HG03103 (cell line): Measurements from ENCODE around the gene F13A1.

ENCODE experiments used
- ATAC-seq: cut with Tn5 transposase; IDR thresholded peaks from one replicate; pipeline ENCODE4 v1.9.1; 2021; ENCODE audit warnings: low read depth; ENCODE audit not compliant: unreplicated experiment

The F13A1 gene

GRCh38 chr6:6248651-6249050 is 71.8 kb downstream of the F13A1 start:
- no peak for ATAC-seq

DNA sequence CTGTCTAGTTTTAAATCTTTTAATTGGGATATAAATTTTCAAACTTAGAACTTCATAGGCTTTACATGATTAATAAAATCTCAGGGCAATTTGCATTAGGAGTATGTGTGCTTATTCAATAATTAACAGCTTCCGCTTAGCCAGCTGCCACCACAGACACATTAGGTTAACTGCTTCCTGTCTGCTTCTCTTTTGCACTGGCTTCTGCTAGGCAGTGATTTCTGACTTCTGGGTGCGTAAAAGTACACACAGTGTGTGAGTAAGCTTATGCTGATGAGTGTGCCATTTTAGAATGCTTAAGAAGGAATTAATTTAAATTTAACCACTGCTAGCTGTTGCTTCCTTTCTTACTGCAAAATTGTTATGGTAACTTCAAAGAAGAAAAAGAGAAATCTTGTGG is 73.9 kb downstream of the F13A1 start:
- no peak for ATAC-seq

- ATAC-seq = no peak
These were observed 75.8 kb downstream of the F13A1 start for GRCh38 chr6:6244624-6245023.

GRCh38 chr6:6243846-6244245 is 76.6 kb downstream of the F13A1 start:
- ATAC-seq = no peak

GRCh38 chr6:6239598-6240581 is 80.6 kb downstream of the F13A1 start:
- no peak for ATAC-seq

DNA sequence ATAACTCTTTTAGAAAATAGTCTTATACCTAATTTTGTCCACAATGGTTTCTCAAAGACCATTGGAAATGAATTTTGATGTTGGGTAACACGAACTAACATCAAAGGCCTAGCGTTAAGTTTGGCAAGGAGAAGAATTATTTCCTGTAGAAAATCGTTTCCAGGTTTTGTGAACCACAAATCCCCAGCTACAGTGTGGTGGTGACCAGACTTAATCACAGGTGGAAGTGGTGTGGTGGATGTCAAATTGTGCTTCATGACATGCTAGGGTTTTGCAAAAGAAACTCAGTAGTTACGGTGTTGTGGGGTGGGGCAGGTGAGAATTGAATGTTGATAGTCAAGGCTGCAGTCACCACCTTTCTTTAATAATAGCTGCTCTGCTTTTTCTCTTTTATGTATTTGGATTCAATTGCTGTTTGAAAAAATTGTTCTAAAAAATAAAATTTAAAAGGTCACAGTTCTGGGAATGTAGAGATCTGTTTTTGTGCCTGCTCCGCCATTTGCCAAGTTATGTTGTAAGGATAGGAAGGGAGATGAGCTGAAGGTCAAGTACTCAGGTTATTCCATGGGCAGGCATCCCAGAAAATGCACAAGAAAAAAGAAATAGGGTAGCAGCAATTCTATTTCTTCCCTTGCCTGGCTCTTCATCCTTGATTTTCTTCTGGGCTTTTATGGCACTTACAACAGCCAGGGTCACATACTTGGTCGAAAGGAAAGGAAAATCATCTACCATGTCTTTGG is 83.6 kb downstream of the F13A1 start:
- no peak for ATAC-seq

DNA sequence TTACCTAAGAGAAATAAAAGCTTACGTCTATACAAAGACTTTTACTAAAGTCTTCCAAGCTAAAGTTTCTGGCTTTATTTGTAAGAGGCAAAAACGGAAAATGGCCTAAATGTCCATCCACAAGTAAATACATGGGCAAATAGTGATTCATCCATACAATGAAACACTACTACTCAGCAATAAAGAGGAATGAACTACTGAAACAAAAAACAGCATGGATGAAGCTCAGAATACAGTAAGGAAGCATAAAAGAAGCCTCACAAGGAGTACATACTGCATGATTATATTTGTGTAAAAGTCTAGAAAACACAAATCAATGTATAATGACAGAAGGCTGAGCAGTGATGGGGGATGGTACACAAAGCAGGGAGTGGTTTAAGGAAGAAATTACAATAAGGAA is 84.7 kb downstream of the F13A1 start:
- ATAC-seq = no peak

- ATAC-seq = no peak
These were observed 85.5 kb downstream of the F13A1 start for GRCh38 chr6:6234963-6235362.

GRCh38 chr6:6230286-6230685 is 90.2 kb downstream of the F13A1 start:
- ATAC-seq = no peak

GRCh38 chr6:6227896-6228295 is 92.6 kb downstream of the F13A1 start:
- ATAC-seq = no peak

- no peak for ATAC-seq
These were observed 94.5 kb downstream of the F13A1 start for GRCh38 chr6:6225885-6226529.

- ATAC-seq = no peak
These were observed 95.5 kb downstream of the F13A1 start for GRCh38 chr6:6224933-6225486.

DNA sequence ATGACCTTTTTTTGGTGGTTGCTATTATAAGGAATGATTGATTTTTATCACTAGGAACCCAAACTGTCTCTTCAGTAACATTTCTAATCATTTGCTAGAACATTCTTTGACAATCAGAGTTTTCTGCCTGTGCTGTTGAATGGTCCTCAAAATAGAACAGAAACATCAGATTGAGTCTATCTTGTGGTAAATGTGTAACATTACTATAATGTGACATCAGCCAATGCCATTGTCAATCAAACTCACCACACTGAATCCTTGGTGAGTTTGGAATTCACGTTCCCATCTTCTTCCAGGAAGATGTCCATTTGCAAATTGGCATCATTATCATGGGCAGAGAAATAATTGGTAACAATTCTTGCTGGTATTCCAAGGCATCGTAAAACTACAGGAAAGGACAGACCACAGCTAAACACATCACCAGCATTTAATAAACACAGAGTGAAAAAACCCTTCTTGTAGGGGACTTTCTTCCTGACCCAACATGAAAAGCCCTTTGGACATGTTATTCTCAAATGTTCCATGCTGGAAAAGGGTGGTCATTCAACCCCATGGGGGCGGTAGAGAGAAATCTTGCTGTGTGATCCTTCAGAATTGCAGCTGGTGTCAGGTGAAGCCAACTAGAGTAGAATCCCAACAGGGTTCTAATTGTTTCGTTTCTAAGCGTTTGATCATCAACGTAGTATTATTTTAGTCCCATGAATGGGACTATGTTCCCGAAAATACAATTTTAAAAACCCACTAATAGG is 98.5 kb downstream of the F13A1 start:
- ATAC-seq = no peak

DNA sequence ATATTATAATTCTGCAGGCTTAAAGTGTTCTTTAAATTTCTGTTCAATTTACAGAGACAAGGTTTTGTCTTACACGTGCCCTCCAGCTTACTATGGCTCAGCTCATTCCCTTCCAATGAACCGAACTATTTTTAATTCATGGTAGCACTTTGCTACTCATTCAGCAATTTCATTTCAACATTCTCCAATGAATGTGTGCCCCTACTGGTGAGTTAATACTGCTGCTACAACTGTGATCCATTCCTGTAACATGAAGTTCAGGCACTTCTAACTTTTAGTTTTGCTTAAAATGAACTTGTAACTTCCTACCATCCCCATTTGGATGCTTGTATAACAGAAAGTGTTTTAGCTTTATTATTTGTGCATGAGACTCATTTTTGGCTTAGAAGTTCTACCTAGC is 99.7 kb downstream of the F13A1 start:
- no peak for ATAC-seq

- no peak for ATAC-seq
These were observed 100.7 kb downstream of the F13A1 start for GRCh38 chr6:6219716-6220115.

- no peak for ATAC-seq
These were observed 101.7 kb downstream of the F13A1 start for GRCh38 chr6:6218759-6219085.

DNA sequence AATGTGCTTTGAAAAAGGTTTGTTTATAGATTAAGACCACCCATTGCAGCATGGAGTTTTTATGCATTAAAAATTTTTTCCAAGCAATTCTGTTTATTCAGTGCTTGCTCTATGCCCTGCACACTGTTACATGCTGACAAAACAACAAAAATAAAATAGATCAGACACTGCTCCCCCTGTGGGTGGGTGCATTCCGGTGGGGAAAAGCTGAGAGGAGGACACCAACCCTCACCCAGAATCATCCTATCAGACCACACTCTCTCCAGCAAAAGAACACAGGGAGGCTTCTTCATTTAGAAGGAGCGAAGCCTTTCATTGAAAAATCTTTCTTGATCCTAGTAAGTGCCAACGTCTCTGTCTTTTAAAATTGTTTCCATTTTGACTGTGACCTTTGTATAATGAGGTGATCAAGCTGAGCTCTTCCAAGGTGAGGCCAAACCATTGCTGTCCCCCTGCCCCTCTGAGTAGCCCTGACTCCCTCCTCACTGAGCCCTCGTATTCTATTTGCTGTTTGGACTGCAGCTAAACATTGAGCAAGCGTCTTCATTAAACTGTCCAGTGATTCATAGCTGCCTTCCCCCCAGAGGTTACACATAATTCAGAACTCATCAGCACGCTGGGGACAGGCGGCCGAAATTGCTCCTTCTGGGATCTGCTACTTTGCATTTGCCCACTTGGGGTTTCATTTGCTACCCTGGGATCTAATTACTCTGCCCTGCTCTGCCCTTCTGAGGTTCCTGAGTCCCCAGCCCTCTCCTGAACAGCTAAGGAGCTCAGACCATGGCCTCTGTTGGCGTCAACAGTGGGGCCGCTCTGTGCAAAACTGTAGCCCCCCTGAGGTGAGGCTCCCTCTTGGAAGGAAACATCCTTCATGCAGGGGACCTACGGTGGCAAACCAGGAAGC is 102.4 kb downstream of the F13A1 start:
- ATAC-seq = no peak

- no peak for ATAC-seq
These were observed 109.5 kb downstream of the F13A1 start for GRCh38 chr6:6210994-6211393.

DNA sequence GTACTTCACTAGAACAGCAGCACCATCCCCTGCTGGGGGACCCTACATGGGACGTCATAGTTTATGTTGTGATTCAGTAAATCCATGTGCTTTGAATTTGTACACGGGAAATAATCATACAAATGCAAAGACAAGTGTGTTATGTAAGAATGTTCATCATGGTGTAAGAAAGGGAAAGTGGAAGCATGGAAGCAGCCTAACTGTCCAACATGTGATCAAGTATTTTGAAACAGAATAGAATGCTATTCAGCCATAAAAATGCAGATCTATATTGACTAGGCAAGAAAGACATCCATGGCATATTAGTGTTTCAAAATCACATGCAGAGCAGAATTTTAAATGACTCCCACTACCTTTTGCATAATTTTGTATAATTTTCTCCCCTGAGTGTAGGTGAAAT is 117.6 kb downstream of the F13A1 start:
- no peak for ATAC-seq
